Motor neuron (in vitro differentiated cells): ENCODE measurements around the gene TIGD7. TPM values are rescaled to one million over a fixed set of nuclear protein-coding genes. Genes with fewer than 3 reads are reported as not detected.
"Not testable (repeated sequence)": the region's sequence is repeated elsewhere in the genome, so short reads cannot be mapped to it uniquely, and the experiment has no call there.

Source experiments
- ATAC-seq, 8 experiments: fragments of 200-7000 bp; cut with Tn5 transposase; replicated peaks in 6 of 8; 2 replicates each; pipeline ENCODE4 v1.8.0; 2021; ENCODE audit warnings: mild to moderate bottlenecking in 8 of 8, moderate library complexity in 8 of 8
- H3K27ac ChIP-seq, 2 donors: fragments of 250-450 bp; sonication (Bioruptor Pico); 2 replicates each; pipeline ENCODE4 v1.9.0; 2021; ENCODE audit warnings: antibody characterized with exemption in 2 of 2, mild to moderate bottlenecking in 2 of 2, moderate library complexity in 1 of 2
- H3K4me1 ChIP-seq, 2 donors: fragments of 250-450 bp; sonication (Bioruptor Pico); replicated peaks in 1 of 2; 2 replicates each; pipeline ENCODE4 v1.6.1; 2021; ENCODE audit warnings: antibody characterized with exemption in 2 of 2, mild to moderate bottlenecking in 2 of 2, moderate library complexity in 1 of 2
- H3K4me3 ChIP-seq, 5 donors: fragments of 250-450 bp; sonication (Bioruptor Pico); 2 replicates each; pipeline ENCODE4 v1.9.0; 2021; ENCODE audit warnings: antibody characterized with exemption in 5 of 5, mild to moderate bottlenecking in 5 of 5, moderate library complexity in 4 of 5
- WGBS, 10 experiments: fragments of 450-650 bp; shearing (Covaris generic); methylation state at CpG; one replicate each; pipeline ENCODE4 v1.0.0; 2022; 5-methylcytosine and 5-hydroxymethylcytosine counted together
- in situ Hi-C, 9 experiments: fragments of 400-800 bp; cut with MboI; loops; one replicate each; pipeline ENCODE4 v1.15.0; 2021; ENCODE audit warnings: low sequenced_read_pairs in 9 of 9, low pct_unique_long_range_greater_than_20kb in 2 of 9; ENCODE audit not compliant: unreplicated experiment in 9 of 9
- total RNA-seq, 8 experiments: library from RNA; unstranded; fragments of 300-600 nt; gene quantifications; 2 replicates each; pipeline versions ENCODE4 v1.2.3 to v1.2.4, GENCODE V29; 2022

Gene TIGD7
- total RNA-seq, 8 experiments from 2014 or later = 6.8 to 19.2 (median 9.9) TPM

DNA sequence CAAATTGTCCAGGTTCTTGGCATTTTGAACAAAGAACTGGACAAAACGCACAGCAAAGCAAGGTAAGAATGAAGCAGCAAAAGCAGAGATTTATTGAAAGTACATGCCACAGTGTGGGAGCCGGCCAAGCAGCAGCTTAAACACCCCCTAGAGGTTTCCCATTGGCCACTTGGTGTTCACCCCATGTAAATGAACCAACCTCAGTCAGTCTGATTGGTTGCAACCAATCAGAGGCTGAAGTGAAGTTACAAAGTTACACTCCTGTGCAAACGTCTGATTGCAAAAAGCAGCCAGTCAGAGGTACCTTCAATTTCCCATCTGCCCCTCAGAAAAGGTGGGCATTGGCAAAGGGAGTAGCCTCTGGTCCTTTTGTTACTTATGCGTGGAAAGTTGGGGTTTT, 30.7 kb downstream of the TIGD7 start:
- Histone ChIP-seq H3K4me3 (no peak overlapping the region), H3K27ac (no peak overlapping the region), H3K4me1 (no peaks in the 10 kb centered on the region)
- 42 to 100% (median 55%) methylated on average over 1 to 4 of the region's 4 CpGs; no CpG with 5 or more reads in 2 of the 10 experiments for WGBS, 10 experiments
- ATAC-seq = peak in 4 of 8 experiments; percentile 36 to 65 (median 52)
- in situ Hi-C loops = no loop called here

DNA sequence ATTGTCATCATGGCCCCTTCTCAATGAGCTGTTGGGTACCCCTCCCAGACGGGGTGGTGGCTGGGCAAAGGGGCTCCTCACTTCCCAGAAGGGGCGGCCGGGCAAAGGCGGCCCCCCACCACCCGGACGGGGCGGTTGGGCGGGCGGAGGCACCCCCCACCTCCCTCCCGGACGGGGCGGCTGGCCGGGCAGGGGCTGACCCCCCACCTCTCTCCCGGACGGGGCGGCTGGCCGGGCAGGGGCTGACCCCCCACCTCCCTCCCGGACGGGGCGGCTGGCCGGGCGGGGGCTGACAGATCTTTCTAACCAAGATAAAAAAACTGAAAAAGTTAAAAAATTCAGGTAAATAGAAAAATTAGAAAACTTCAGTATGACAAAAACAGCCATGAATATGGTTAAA, 33.9 kb downstream of the TIGD7 start:
- H3K4me1 ChIP-seq, H3K4me3 ChIP-seq, H3K27ac ChIP-seq, ATAC-seq, in situ Hi-C loops: not testable (repeated sequence)
- 88 to 90% methylated on average over 2 to 6 of the region's 22 CpGs; no CpG with 5 or more reads in 8 of the 10 experiments for WGBS, 10 experiments

DNA sequence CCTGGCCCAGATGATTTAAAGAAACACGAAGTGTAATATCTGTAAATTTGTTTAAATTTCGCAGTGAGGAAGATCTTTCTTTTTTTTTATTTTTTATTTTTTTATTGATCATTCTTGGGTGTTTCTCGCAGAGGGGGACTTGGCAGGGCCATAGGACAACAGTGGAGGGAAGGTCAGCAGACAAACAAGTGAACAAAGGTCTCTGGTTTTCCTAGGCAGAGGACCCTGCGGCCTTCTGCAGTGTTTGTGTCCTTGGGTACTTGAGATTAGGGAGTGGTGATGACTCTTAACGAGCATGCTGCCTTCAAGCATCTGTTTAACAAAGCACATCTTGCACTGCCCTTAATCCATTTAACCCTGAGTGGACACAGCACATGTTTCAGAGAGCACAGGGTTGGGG, 34.5 kb downstream of the TIGD7 start:
- 64 to 100% (median 80%) methylated on average over 1 to 3 of the region's 5 CpGs; no CpG with 5 or more reads in 5 of the 10 experiments for WGBS, 10 experiments
- H3K4me3 ChIP-seq, H3K4me1 ChIP-seq, H3K27ac ChIP-seq, in situ Hi-C loops, ATAC-seq: not testable (repeated sequence)

DNA sequence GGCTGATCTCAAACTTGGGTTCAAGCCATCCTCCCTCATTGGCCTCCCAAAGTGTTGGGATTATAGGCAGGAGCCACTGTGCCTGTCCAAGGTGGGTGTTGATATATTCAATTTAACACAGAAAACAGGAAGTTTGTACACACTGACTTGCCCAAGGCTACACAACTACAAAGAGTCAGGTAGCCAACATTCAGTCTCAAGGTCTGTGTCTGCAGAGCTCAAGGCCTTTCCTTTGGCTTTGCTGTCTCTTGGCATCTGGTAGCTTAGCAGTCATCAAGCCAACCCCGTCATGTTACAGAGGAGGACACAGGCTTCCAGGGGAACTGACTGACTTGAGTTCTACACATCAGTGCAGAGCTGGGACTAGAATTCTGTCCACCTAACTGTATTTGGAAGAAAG, 36.9 kb downstream of the TIGD7 start:
- Histone ChIP-seq H3K4me3 (no peak overlapping the region), H3K27ac (no peak overlapping the region), H3K4me1 (peaks cover 0 to 4% of the 10 kb centered on the region in 2 donors)
- in situ Hi-C loops = no loop called here
- no peak for ATAC-seq
- WGBS, 10 experiments = 50 to 100% (median 90%) methylated on average over 1 of the region's 1 CpG; no CpG with 5 or more reads in 6 of the 10 experiments

DNA sequence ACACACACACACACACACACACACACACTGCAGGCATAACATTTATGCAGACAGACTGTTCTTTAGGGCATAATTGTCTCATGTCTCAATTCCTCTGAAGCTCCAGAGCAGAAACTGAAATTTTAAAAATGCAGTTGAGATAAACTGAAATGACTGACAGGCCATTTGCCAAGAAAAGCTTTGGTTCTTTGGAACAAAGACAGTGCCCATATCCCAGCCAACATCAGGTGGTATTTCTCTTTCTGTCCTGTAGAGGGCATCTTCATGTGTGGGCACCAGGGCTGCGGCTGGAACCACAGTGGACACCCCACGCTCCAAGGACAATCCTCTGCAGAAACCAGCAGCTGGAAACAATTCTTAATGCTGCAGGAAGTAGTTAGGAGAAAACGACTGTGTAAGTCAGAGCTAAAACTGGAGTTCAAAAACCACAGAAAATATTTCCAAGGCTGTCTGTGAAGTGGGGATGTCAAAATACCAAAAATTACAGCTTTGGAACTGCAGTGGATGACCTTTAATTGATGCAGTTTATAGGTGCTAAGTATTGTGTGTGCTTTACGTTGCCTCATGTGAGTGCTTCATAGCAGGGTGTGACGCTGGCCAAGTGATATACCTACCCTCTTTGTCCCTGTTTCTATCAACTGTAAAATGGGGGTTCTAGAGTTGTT, 38.2 kb downstream of the TIGD7 start:
- no peak for ATAC-seq
- Histone ChIP-seq H3K4me3 (no peak overlapping the region), H3K4me1 (peaks cover 0 to 6% of the 10 kb centered on the region in 2 donors), H3K27ac (no peak overlapping the region)
- WGBS, 10 experiments = 23 to 100% (median 58%) methylated on average over 1 to 5 of the region's 5 CpGs; no CpG with 5 or more reads in 2 of the 10 experiments
- in situ Hi-C loops = no loop called here

DNA sequence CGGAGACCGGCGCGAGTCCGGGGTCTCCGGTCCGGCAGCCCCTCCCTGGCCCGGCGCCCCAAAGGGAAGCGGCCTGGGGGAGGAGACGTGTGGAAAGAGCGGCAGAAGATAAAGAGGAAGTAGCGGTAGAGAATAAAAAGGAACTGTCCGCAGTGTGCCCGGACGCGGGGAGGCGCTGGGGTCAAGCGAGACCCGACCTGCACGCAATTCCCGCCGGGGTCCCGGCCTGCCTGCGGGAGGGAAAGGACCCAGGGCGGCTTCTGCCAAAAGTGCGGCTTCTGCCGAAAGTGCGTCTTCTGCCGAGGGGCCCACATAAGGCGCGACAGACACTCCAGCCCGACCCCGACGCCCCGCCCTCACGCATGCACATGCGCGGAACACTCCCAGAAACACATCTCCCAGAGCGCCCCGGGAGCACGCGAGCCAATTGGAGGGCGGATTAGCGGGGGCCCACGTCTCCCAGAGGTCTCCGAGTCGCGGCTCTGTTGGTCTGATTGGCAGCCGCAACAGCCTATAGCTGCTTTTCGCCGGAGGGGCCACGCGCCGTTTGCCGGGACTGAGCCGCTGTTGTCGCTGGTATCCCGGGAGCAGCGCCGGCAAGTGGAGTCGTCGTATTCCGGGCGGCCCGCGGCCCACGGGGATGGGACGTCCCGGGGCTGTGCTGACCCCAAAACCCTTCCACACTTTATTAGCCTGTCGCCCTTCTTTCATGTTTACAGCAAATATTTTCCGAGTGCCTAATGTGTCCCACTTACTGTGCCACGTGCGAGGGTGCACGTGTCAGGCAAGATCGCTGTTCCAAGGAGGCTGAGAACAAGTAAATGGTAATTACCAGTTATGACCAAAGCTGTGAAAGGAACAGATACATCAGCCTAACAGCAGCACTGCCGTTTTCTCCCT, 40.8 kb downstream of the TIGD7 start:
- Histone ChIP-seq H3K4me1 (peaks cover 0 to 6% of the 10 kb centered on the region in 2 donors), H3K27ac (peak overlapping the region; percentile 46 to 77), H3K4me3 (peak overlapping the region; percentile 64 to 96 (median 74))
- WGBS, 10 experiments = 0 to 40% (median 5%) methylated on average over 2 to 32 of the region's 77 CpGs; no CpG with 5 or more reads in 3 of the 10 experiments
- in situ Hi-C loops = no loop called here
- ATAC-seq = peak; percentile 81 to 99 (median 96)

DNA sequence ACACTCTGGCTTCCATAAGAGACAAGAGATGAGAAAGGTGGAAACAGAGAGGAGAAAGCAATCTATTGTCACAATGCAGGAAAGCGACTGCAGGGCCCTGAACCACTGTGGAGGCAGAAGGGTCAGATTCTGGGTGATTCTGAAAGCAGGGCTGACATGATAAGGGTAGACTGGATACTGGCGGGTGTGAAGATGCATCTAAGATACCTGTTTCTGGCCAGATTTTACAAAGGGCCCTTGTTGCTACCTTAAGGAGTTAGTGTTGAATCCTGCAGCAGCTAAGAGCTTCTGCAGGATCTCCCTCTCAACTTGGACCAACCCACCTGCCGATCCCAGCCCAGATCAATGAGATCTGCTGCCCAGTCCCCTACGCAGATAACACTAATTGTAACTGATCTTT, 42.7 kb downstream of the TIGD7 start:
- 71 to 100% (median 87%) methylated on average over 1 to 3 of the region's 4 CpGs; no CpG with 5 or more reads in 2 of the 10 experiments for WGBS, 10 experiments
- ATAC-seq = no peak
- Histone ChIP-seq H3K4me1 (peaks cover 0 to 6% of the 10 kb centered on the region in 2 donors), H3K27ac (no peak overlapping the region), H3K4me3 (no peak overlapping the region)
- in situ Hi-C loops = no loop called here

DNA sequence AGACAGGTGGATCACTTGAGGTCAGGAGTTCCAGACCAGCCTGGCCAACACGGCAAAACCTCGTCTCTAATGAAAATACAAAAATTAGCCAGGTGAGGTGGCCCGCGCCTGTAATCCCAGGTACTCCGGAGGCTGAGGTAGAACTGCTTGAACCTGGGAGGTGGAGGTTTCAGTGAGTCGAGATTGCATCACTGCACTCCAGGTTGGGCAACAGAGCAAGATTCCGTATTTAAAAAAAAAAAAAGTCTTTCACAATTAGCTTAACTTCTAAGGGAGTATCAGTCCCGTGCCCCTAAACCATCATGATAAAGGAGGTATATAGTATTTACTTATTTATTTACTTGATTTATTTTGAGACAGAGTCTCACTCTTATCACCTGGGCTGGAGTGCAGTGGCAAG, 45.4 kb downstream of the TIGD7 start:
- Histone ChIP-seq H3K4me3 (no peak overlapping the region), H3K27ac (no peak overlapping the region), H3K4me1 (peaks cover 0 to 6% of the 10 kb centered on the region in 2 donors)
- 0 to 100% (median 72%) methylated on average over 1 to 7 of the region's 8 CpGs; no CpG with 5 or more reads in 3 of the 10 experiments for WGBS, 10 experiments
- in situ Hi-C loops = no loop called here
- ATAC-seq = no peak

DNA sequence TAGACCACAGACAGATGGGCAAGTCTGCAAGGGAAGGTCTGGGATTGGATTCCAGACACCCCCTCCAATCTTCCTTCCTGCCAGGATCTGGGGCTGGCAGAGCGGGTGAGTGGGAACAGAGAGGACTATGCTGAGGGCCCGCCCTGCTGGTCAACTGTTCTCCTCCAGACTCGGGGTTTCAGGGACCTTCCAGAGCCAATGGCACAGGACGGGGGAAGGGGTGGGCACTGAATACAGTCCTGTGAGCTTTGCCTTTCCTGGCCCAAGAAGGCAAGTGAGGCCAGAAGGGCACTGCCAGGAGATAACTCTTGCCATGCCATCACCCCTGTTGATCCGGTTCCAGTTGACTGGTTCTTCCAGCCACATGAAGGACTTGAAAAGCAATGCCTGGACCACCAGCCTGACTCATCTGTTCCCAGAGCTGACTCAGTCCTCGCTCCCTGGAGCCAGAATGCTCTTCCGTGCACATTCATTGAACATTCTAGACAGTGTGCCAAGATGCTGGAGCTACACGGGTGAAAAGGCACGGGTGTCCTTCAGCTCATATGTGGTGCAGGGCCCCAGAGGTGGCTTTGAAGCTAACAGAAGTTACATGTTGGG, 48.3 kb downstream of the TIGD7 start:
- no peak overlapping the region for H3K27ac ChIP-seq
- ATAC-seq = peak in 1 of 8 experiments; percentile 14
- WGBS, 10 experiments = 20 to 83% (median 29%) methylated on average over 1 to 4 of the region's 9 CpGs; no CpG with 5 or more reads in 5 of the 10 experiments
- H3K4me3 ChIP-seq = no peak overlapping the region
- H3K4me1 ChIP-seq = no peaks in the 10 kb centered on the region
- in situ Hi-C loops = no loop called here

DNA sequence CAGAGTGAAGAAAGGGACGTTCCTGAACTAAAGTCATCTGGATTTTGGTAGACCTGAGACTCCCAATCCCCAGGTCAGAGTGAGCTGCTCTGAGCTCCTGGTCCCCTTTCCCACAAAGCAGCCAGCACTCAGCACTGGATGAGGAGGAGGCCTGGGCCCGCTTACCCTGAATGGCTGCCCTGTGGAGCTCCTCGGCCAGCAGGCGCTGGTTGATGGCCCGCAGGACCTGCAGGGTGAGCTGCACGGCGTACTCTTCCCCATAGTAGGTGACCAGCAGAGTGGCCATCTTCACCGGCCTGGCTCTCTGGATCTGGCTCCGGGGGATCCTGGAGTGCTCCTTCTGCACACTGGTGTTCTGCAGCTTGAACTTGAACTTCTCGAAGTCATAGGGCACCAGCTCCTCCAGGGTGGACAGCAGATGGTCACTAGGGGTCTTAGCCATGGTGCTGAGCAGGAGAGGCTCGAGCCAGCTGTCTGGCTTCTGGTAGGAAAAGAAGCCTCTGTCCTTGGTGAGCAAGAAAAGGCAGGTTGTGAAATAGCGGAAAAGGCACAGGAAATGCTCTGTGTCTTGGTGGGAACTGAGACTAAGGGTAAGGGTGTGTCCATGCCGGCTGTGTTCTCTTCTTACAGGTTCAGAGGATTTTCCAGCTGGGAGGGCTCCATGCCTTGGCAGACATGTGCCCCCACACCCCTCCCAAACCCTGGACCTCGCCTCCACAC, 48.9 kb downstream of the TIGD7 start, which contains the start of gene MEFV:
Gene MEFV, minus strand, starts transcription at position 488 of the 720 bp plus-strand sequence. Its CDS starts 46 bp downstream, at position 442.
- Histone ChIP-seq H3K4me3 (no peak within 1 kb of the TSS), H3K27ac (no peak within 1 kb of the TSS), H3K4me1 (no peaks in the 10 kb centered on the region)
- ATAC-seq = no peak
- in situ Hi-C loops = no loop called here
- WGBS, 10 experiments = 0 to 100% (median 60%) methylated on average over 1 to 9 of the region's 14 CpGs; no CpG with 5 or more reads in 2 of the 10 experiments

DNA sequence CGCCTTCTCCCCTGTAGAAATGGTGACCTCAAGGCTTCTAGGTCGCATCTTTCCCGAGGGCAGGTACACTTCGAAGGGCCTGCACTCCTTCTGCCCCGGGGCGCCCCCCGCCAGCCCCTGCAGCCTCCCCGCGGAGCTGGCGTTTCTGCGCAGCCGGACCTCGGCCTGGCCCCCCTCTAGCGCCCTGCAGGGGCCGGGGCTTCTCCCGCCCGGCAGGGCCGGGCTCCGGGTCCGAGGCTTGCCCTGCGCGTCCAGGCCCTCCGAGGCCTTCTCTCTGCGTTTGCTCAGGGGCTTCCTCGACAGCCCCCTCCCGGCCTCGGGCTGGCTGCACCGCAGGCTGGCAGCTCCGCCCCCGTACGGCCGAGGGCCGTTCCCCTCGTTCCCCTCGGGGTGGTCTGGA, 50.9 kb downstream of the TIGD7 start:
- H3K27ac ChIP-seq = no peak overlapping the region
- no peaks in the 10 kb centered on the region for H3K4me1 ChIP-seq
- in situ Hi-C loops = no loop called here
- WGBS, 10 experiments = no CpG with 5 or more reads among the region's 35 CpGs
- H3K4me3 ChIP-seq = no peak overlapping the region
- ATAC-seq = no peak

DNA sequence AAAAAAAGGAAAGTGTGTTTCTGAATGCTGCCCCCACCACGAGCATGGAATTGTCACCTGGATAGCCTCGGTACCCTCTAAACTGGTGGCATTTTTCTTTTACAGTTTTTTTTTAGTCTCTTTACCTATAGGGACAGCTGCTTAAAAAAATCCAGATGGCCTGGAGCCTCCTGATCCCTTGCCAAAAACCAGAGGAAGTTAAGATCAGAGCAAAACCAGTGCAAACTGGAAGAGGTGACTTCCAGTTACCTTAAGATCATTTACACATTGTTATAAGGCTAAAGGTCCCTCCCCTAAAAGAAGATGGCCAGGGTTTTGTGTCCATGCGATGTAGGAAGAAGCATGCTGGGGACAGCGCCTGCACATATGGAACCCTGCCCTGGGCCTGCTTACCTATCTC, 52.3 kb downstream of the TIGD7 start:
- Histone ChIP-seq H3K27ac (no peak overlapping the region), H3K4me3 (no peak overlapping the region), H3K4me1 (no peaks in the 10 kb centered on the region)
- ATAC-seq = no peak
- in situ Hi-C loops = no loop called here
- 18 to 81% (median 48%) methylated on average over 1 to 4 of the region's 4 CpGs; no CpG with 5 or more reads in 1 of the 10 experiments for WGBS, 10 experiments
